ENCODE measurements around the gene RFPL4AL1. TPM values are rescaled to one million over a fixed set of nuclear protein-coding genes. Genes with fewer than 3 reads are reported as not detected.
"Not testable (repeated sequence)": the region's sequence is repeated elsewhere in the genome, so short reads cannot be mapped to it uniquely, and the experiment has no call there.

Gene RFPL4AL1
- total RNA-seq (not detected), polyA plus RNA-seq (not detected)
- long read RNA-seq, donor 1: 0 reads
- long read RNA-seq, donor 2: 0 reads

GRCh38 chr19:55768818-55769217 lies at the start of gene RFPL4AL1:
RFPL4AL1 (plus strand) TSS chr19:55769118; CDS start chr19:55771805, 2,687 bp downstream.
- H3K27me3 ChIP-seq (ENCODE audit: control insufficient read depth in 1 of 2, insufficient read depth in 2 of 2, low read length in 1 of 2); H3K4me3 ChIP-seq (ENCODE audit: low read length in 2 of 2); intact Hi-C loops (cut with DNase I); H3K27ac ChIP-seq (ENCODE audit: low read depth in 1 of 2, low read length in 2 of 2); ATAC-seq (ENCODE audit: low FRiP score); H3K9me3 ChIP-seq (ENCODE audit: control insufficient read depth, low read length); H3K36me3 ChIP-seq (ENCODE audit: control insufficient read depth in 1 of 2, insufficient read depth in 2 of 2, low read length in 1 of 2); H3K4me1 ChIP-seq (ENCODE audit: control insufficient read depth in 1 of 2, insufficient read depth in 2 of 2, low read length in 2 of 2); DNase-seq: not testable (repeated sequence)
- whole genome bisulfite sequencing, 2 donors: 77 to 80% methylated on average over 5 of the region's 6 CpGs

DNA sequence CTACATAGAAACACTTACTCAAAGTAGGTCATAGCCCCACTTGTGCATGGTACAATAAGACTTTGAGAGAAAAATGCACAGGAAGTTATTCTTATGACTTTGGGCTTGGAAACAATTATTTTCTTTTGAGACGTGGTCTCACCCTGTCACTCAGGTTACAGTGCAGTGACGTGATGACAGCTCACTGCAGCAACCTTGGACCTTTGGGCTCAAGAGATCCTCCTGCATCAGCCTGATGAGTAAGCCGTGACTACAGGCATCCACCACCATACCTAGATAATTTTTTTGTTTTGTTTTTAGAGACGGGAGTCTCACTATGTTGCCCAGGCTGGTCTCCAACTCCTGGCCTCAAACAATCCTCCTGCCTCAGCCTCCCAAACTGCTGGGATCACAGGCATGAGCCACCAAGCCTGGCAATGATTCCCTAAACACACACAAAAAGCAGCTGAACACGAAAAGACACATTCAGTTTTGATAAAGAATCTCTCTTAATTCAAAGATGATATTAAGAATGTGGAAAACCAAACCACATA lies 48.6 kb upstream of the RFPL4AL1 start:
- Histone ChIP-seq H3K27me3 (ENCODE audit: control insufficient read depth in 1 of 2, insufficient read depth in 2 of 2, low read length in 1 of 2) (no peaks in the 10 kb centered on the region), H3K4me1 (ENCODE audit: control insufficient read depth in 1 of 2, insufficient read depth in 2 of 2, low read length in 2 of 2) (no peaks in the 10 kb centered on the region), H3K36me3 (ENCODE audit: control insufficient read depth in 1 of 2, insufficient read depth in 2 of 2, low read length in 1 of 2) (no peaks in the 10 kb centered on the region), H3K4me3 (ENCODE audit: low read length in 2 of 2) (no peak overlapping the region), H3K9me3 (ENCODE audit: control insufficient read depth, low read length) (peaks cover 3% of the 10 kb centered on the region), H3K27ac (ENCODE audit: low read depth in 1 of 2, low read length in 2 of 2) (no peak overlapping the region)
- intact Hi-C loops (cut with DNase I): no loop called here
- 57 to 66% methylated on average over 5 of the region's 5 CpGs for WGBS, 2 donors
- ATAC-seq (ENCODE audit: low FRiP score) (no peak), DNase-seq (no peak)

DNA sequence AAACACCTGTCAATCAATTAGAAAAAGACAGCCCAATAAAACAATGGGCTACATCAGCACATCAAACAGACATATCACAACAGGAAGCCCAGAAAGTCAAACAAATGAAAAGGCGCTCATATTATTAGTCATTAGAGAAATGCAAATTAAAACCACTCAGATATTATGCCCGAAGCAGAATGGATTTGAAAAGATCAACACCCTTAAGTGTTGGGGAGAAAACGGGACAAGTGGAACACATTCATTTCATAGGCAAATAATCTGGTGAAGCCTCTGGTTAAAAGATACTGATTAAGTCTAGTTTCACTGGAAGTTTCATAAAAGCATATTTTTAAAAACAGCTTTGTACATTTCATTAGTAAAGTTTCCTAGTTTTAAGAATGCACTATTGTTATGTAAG lies 48.1 kb upstream of the RFPL4AL1 start:
- H3K9me3 ChIP-seq (ENCODE audit: control insufficient read depth, low read length): peaks cover 3% of the 10 kb centered on the region
- H3K36me3 ChIP-seq (ENCODE audit: control insufficient read depth in 1 of 2, insufficient read depth in 2 of 2, low read length in 1 of 2): no peaks in the 10 kb centered on the region
- ATAC-seq (ENCODE audit: low FRiP score) (no peak), DNase-seq (no peak)
- H3K27ac ChIP-seq (ENCODE audit: low read depth in 1 of 2, low read length in 2 of 2): no peak overlapping the region
- no peaks in the 10 kb centered on the region for H3K4me1 ChIP-seq (ENCODE audit: control insufficient read depth in 1 of 2, insufficient read depth in 2 of 2, low read length in 2 of 2)
- H3K4me3 ChIP-seq (ENCODE audit: low read length in 2 of 2): no peak overlapping the region
- 79 to 83% methylated on average over 3 of the region's 3 CpGs for WGBS, 2 donors
- intact Hi-C loops (cut with DNase I): no loop called here
- no peaks in the 10 kb centered on the region for H3K27me3 ChIP-seq (ENCODE audit: control insufficient read depth in 1 of 2, insufficient read depth in 2 of 2, low read length in 1 of 2)

DNA sequence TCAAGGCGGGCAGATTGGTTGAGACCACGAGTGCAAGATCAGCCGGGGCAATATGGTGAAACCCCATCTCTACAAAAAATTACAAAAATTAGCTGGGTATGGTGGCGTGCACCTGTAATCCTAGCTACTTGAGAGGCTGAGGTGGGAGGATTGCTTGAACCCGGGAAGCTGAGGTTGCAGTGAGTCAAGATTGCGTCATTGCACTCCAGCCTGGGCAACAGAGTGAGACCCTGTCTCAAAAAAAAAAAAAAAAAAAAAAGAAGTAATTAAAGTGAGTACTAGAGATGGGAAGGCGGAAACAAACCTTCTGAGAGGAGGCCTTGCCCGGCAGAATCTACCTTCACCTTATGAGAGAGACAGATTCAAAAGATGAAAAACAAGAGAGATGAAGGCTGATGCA lies 45.4 kb upstream of the RFPL4AL1 start:
- no peak overlapping the region for H3K27ac ChIP-seq (ENCODE audit: low read depth in 1 of 2, low read length in 2 of 2)
- no peaks in the 10 kb centered on the region for H3K4me1 ChIP-seq (ENCODE audit: control insufficient read depth in 1 of 2, insufficient read depth in 2 of 2, low read length in 2 of 2)
- H3K36me3 ChIP-seq (ENCODE audit: control insufficient read depth in 1 of 2, insufficient read depth in 2 of 2, low read length in 1 of 2): no peaks in the 10 kb centered on the region
- intact Hi-C loops (cut with DNase I): no loop called here
- peaks cover 2% of the 10 kb centered on the region for H3K9me3 ChIP-seq (ENCODE audit: control insufficient read depth, low read length)
- DNase-seq (no peak), ATAC-seq (ENCODE audit: low FRiP score) (no peak)
- 90 to 92% methylated on average over 8 of the region's 8 CpGs for WGBS, 2 donors
- no peak overlapping the region for H3K4me3 ChIP-seq (ENCODE audit: low read length in 2 of 2)
- no peaks in the 10 kb centered on the region for H3K27me3 ChIP-seq (ENCODE audit: control insufficient read depth in 1 of 2, insufficient read depth in 2 of 2, low read length in 1 of 2)

- ATAC-seq (ENCODE audit: low FRiP score); H3K9me3 ChIP-seq (ENCODE audit: control insufficient read depth, low read length); H3K27me3 ChIP-seq (ENCODE audit: control insufficient read depth in 1 of 2, insufficient read depth in 2 of 2, low read length in 1 of 2); H3K27ac ChIP-seq (ENCODE audit: low read depth in 1 of 2, low read length in 2 of 2); H3K4me3 ChIP-seq (ENCODE audit: low read length in 2 of 2); H3K36me3 ChIP-seq (ENCODE audit: control insufficient read depth in 1 of 2, insufficient read depth in 2 of 2, low read length in 1 of 2); H3K4me1 ChIP-seq (ENCODE audit: control insufficient read depth in 1 of 2, insufficient read depth in 2 of 2, low read length in 2 of 2); intact Hi-C loops (cut with DNase I); DNase-seq: not testable (repeated sequence)
- WGBS, 2 donors: 83 to 91% methylated on average over 2 of the region's 2 CpGs
Observed at GRCh38 chr19:55730378-55730777, 38.5 kb upstream of the RFPL4AL1 start.

DNA sequence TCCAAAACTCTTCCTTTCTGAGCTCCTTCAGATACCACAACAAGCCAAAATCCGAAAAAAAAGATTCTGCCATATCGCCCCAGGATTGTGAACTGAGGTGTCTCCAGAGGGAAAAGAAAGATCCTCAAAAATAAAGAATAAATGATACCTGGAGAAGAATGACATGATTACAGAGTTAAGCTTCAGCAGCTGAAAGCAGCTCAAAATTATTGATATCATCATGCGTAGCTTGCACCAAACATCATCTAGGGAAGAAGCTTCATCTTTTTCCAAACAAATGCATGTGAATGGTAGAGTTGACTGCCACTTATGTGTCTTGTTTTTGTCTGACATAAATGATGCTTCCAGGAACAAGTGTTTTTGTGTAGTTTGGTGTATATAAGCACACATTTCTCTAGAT lies 30.6 kb upstream of the RFPL4AL1 start, which contains the start of gene NLRP9:
Gene NLRP9 (minus strand): TSS at position 101 of the 400 bp plus-strand sequence. CDS start 28 bp downstream, at position 73.
- Histone ChIP-seq H3K27me3 (ENCODE audit: control insufficient read depth in 1 of 2, insufficient read depth in 2 of 2, low read length in 1 of 2) (no peaks in the 10 kb centered on the region), H3K9me3 (ENCODE audit: control insufficient read depth, low read length) (no peaks in the 10 kb centered on the region), H3K27ac (ENCODE audit: low read depth in 1 of 2, low read length in 2 of 2) (no peak within 1 kb of the TSS), H3K36me3 (ENCODE audit: control insufficient read depth in 1 of 2, insufficient read depth in 2 of 2, low read length in 1 of 2) (no peaks in the 10 kb centered on the region), H3K4me1 (ENCODE audit: control insufficient read depth in 1 of 2, insufficient read depth in 2 of 2, low read length in 2 of 2) (no peaks in the 10 kb centered on the region), H3K4me3 (ENCODE audit: low read length in 2 of 2) (no peak within 1 kb of the TSS)
- WGBS, 2 donors: 83 to 92% methylated on average over 3 of the region's 3 CpGs
- intact Hi-C loops (cut with DNase I): no loop called here
- no peak for DNase-seq
- ATAC-seq (ENCODE audit: low FRiP score): no peak

GRCh38 chr19:55750715-55751114 lies 18.2 kb upstream of the RFPL4AL1 start:
- Histone ChIP-seq H3K4me3 (ENCODE audit: low read length in 2 of 2) (no peak overlapping the region), H3K9me3 (ENCODE audit: control insufficient read depth, low read length) (peaks cover 1% of the 10 kb centered on the region), H3K27me3 (ENCODE audit: control insufficient read depth in 1 of 2, insufficient read depth in 2 of 2, low read length in 1 of 2) (no peaks in the 10 kb centered on the region), H3K27ac (ENCODE audit: low read depth in 1 of 2, low read length in 2 of 2) (no peak overlapping the region), H3K4me1 (ENCODE audit: control insufficient read depth in 1 of 2, insufficient read depth in 2 of 2, low read length in 2 of 2) (no peaks in the 10 kb centered on the region), H3K36me3 (ENCODE audit: control insufficient read depth in 1 of 2, insufficient read depth in 2 of 2, low read length in 1 of 2) (no peaks in the 10 kb centered on the region)
- intact Hi-C loops (cut with DNase I): no loop called here
- WGBS, 2 donors: 87 to 88% methylated on average over 6 of the region's 6 CpGs
- DNase-seq: no peak
- ATAC-seq (ENCODE audit: low FRiP score): no peak

DNA sequence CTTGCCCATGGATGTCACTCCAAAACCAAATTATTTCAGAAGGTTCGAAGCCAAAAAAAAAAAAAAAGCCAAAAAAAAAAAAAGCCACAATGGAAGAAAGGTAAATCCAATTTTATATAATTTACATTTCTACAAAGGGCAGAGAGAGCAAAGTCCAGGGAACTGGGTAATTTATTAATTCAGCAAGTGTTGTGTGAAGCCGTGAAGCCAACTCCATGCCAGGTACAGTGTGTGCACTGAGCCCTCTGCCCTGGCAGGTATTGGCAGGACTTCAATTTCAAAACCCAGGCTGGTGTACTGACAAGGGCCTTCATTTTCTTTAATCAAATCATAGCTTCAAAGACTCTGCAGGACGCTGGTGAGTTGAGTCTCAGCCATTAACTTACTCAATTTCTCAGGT lies 15.5 kb upstream of the RFPL4AL1 start:
- Histone ChIP-seq H3K9me3 (ENCODE audit: control insufficient read depth, low read length) (no peaks in the 10 kb centered on the region), H3K27me3 (ENCODE audit: control insufficient read depth in 1 of 2, insufficient read depth in 2 of 2, low read length in 1 of 2) (no peaks in the 10 kb centered on the region), H3K36me3 (ENCODE audit: control insufficient read depth in 1 of 2, insufficient read depth in 2 of 2, low read length in 1 of 2) (no peaks in the 10 kb centered on the region), H3K4me3 (ENCODE audit: low read length in 2 of 2) (no peak overlapping the region), H3K27ac (ENCODE audit: low read depth in 1 of 2, low read length in 2 of 2) (no peak overlapping the region), H3K4me1 (ENCODE audit: control insufficient read depth in 1 of 2, insufficient read depth in 2 of 2, low read length in 2 of 2) (no peaks in the 10 kb centered on the region)
- no peak for ATAC-seq (ENCODE audit: low FRiP score)
- DNase-seq: no peak
- intact Hi-C loops (cut with DNase I): no loop called here
- WGBS, 2 donors: 63 to 64% methylated on average over 3 of the region's 3 CpGs

GRCh38 chr19:55756808-55757207 lies 12.1 kb upstream of the RFPL4AL1 start:
- ATAC-seq (ENCODE audit: low FRiP score); DNase-seq; H3K27me3 ChIP-seq (ENCODE audit: control insufficient read depth in 1 of 2, insufficient read depth in 2 of 2, low read length in 1 of 2); intact Hi-C loops (cut with DNase I); H3K4me1 ChIP-seq (ENCODE audit: control insufficient read depth in 1 of 2, insufficient read depth in 2 of 2, low read length in 2 of 2); H3K27ac ChIP-seq (ENCODE audit: low read depth in 1 of 2, low read length in 2 of 2); H3K9me3 ChIP-seq (ENCODE audit: control insufficient read depth, low read length); H3K36me3 ChIP-seq (ENCODE audit: control insufficient read depth in 1 of 2, insufficient read depth in 2 of 2, low read length in 1 of 2); H3K4me3 ChIP-seq (ENCODE audit: low read length in 2 of 2): not testable (repeated sequence)
- WGBS, 2 donors: 71 to 83% methylated on average over 4 of the region's 4 CpGs
